K562 (cell line): ENCODE measurements around the gene LACTB. TPM values are rescaled to one million over a fixed set of nuclear protein-coding genes. Genes with fewer than 3 reads are reported as not detected.
A peak's percentile ranks its signal among the peaks of the same experiment; 100 is the strongest.

Experiments
- CBX5 ChIP-seq: IDR thresholded peaks from 2 replicates; pipeline ENCODE4 v1.6.1; 2014; ENCODE audit warnings: low read depth, borderline replicate concordance
- HOMEZ ChIP-seq: fragments of 250-450 bp; sonication (Bioruptor Pico); IDR thresholded peaks from 2 replicates; pipeline ENCODE4 v1.4.0; 2020; ENCODE audit warnings: mild to moderate bottlenecking, moderate library complexity
- LARP7 ChIP-seq: fragments of 450-650 bp; IDR thresholded peaks from 2 replicates; pipeline ENCODE4 v1.6.1; 2016
- MEIS2 ChIP-seq: fragments of 450-650 bp; IDR thresholded peaks from 2 replicates; pipeline ENCODE4 v1.6.1; 2014; ENCODE audit warnings: mild to moderate bottlenecking; ENCODE audit not compliant: partially characterized antibody
- SMAD2 ChIP-seq: fragments of 150-350 bp; IDR thresholded peaks from 2 replicates; pipeline ENCODE4 v1.6.1; 2014; ENCODE audit warnings: low read depth, mild to moderate bottlenecking, low read length
- TCF15 ChIP-seq: fragments of 250-450 bp; sonication (Bioruptor Pico); IDR thresholded peaks from 2 replicates; pipeline ENCODE4 v1.8.0; 2022; ENCODE audit warnings: moderate library complexity, mild to moderate bottlenecking, inconsistent platforms
- ZNF398 ChIP-seq: fragments of 250-450 bp; sonication (Bioruptor Pico); IDR thresholded peaks from 2 replicates; pipeline ENCODE4 v1.8.0; 2021; ENCODE audit warnings: moderate library complexity, mild to moderate bottlenecking, inconsistent platforms
- polyA plus RNA-seq, 8 experiments: library from polyadenylated mRNA; depleted of rRNA in 4 of 8; stranded (reverse) in 5 of 8; unstranded in 3 of 8; fragments of >200 nt; fragmentation: Nextera tagmentation in 2 of 8; fragmentation: Illumina TruSeq in 1 of 8; extraction: Ambion mirVana in 2 of 8; extraction: Trizol in 1 of 8; gene quantifications; 2 replicates each; pipeline versions ENCODE4 v1.2.1 to v1.2.3, GENCODE V29; 2011 to 2014; ENCODE audit warnings: inconsistent platforms in 1 of 8, missing spikeins in 1 of 8
- total RNA-seq, 7 experiments: library from RNA; depleted of rRNA in 6 of 7; stranded (reverse); fragments of >200 nt in 6 of 7; fragmentation: Illumina TruSeq in 2 of 7; extraction: Trizol in 2 of 7; gene quantifications; 2 replicates each; pipeline versions ENCODE4 v1.2.1 to v1.2.3, GENCODE V29; 2011 to 2021; ENCODE audit warnings: low replicate concordance in 1 of 7
- TF ChIP-seq, protein P1 (sequence below): fragments of 450-650 bp; IDR thresholded peaks from 2 replicates; pipeline ENCODE4 v1.7.1; 2018; ENCODE audit warnings: mild to moderate bottlenecking, low read depth; ENCODE audit not compliant: partially characterized antibody

LACTB gene
- total and polyA plus RNA-seq, 9 of the 15 experiments (the other 6 are each of a cell fraction or from before 2014, with no cell fraction given): 3.1 to 15.5 (median 9.8) TPM

GRCh38 chr15:63075015-63075983 is 46.4 kb upstream of the LACTB start (continued):
- TF ChIP-seq MEIS2 (peak; percentile 45), TCF15 (CRISPR knock-in tag) (no peak), SMAD2 (no peak), CBX5 (no peak), ZNF398 (no peak), HOMEZ (no peak), LARP7 (no peak)
- TF ChIP-seq, protein P1, sequence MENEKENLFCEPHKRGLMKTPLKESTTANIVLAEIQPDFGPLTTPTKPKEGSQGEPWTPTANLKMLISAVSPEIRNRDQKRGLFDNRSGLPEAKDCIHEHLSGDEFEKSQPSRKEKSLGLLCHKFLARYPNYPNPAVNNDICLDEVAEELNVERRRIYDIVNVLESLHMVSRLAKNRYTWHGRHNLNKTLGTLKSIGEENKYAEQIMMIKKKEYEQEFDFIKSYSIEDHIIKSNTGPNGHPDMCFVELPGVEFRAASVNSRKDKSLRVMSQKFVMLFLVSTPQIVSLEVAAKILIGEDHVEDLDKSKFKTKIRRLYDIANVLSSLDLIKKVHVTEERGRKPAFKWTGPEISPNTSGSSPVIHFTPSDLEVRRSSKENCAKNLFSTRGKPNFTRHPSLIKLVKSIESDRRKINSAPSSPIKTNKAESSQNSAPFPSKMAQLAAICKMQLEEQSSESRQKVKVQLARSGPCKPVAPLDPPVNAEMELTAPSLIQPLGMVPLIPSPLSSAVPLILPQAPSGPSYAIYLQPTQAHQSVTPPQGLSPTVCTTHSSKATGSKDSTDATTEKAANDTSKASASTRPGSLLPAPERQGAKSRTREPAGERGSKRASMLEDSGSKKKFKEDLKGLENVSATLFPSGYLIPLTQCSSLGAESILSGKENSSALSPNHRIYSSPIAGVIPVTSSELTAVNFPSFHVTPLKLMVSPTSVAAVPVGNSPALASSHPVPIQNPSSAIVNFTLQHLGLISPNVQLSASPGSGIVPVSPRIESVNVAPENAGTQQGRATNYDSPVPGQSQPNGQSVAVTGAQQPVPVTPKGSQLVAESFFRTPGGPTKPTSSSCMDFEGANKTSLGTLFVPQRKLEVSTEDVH: no peak
